GM12875 (cell line): ENCODE data around the gene SYT9.

Experiments
- H3K4me3 ChIP-seq: one replicate; pipeline ENCODE4 v1.5.1; 2011; ENCODE audit warnings: low read depth, low read length, control low read depth
- CTCF ChIP-seq: IDR thresholded peaks from 2 replicates; pipeline ENCODE4 v1.5.1; 2011; ENCODE audit warnings: low read depth, mild to moderate bottlenecking, control low read depth, inconsistent platforms, low read length, moderate library complexity, borderline replicate concordance; ENCODE audit not compliant: insufficient read depth

SYT9 gene

GRCh38 chr11:7306900-7307299 is 55.2 kb downstream of the SYT9 start:
- H3K4me3 ChIP-seq: no peak overlapping the region
- TF ChIP-seq CTCF: no peak

GRCh38 chr11:7307836-7308235 is 56.1 kb downstream of the SYT9 start:
- TF ChIP-seq CTCF: no peak
- H3K4me3 ChIP-seq: no peak overlapping the region

- H3K4me3 ChIP-seq: no peak overlapping the region
- no peak for TF ChIP-seq CTCF
These were observed 60.2 kb downstream of the SYT9 start for GRCh38 chr11:7311903-7312302.

GRCh38 chr11:7314811-7315604 is 63.3 kb downstream of the SYT9 start:
- no peak for TF ChIP-seq CTCF
- H3K4me3 ChIP-seq: no peak overlapping the region

GRCh38 chr11:7319501-7319900 is 67.8 kb downstream of the SYT9 start:
- no peak overlapping the region for H3K4me3 ChIP-seq
- no peak for TF ChIP-seq CTCF

GRCh38 chr11:7320306-7320705 is 68.6 kb downstream of the SYT9 start:
- no peak overlapping the region for H3K4me3 ChIP-seq
- no peak for TF ChIP-seq CTCF
